Suppressor macrophage treated with lipopolysaccharide for 4 hours (primary cell): ENCODE data around the gene QPRT.
"Not testable (repeated sequence)": the region's sequence is repeated elsewhere in the genome, so short reads cannot be mapped to it uniquely, and the experiment has no call there.

ENCODE experiments used
- DNase-seq: peaks from one replicate; pipeline ENCODE4 v3.0.0-alpha.2; 2020

Gene QPRT

GRCh38 chr16:29694384-29695195, 15.6 kb downstream of the QPRT start:
- no peak for DNase-seq

- DNase-seq: not testable (repeated sequence)
These were observed 16.7 kb downstream of the QPRT start for GRCh38 chr16:29695675-29696074.

GRCh38 chr16:29696881-29697331, 17.9 kb downstream of the QPRT start:
- DNase-seq: no peak

GRCh38 chr16:29697391-29697790, 18.4 kb downstream of the QPRT start:
- DNase-seq: no peak

GRCh38 chr16:29698042-29698441, 19.1 kb downstream of the QPRT start:
- DNase-seq: no peak

- no peak for DNase-seq
These were observed 19.7 kb downstream of the QPRT start for GRCh38 chr16:29698484-29699323.

GRCh38 chr16:29699324-29700219, 20.6 kb downstream of the QPRT start:
- DNase-seq: peak; percentile 28

- DNase-seq: peak; percentile 82
These were observed 21.4 kb downstream of the QPRT start for GRCh38 chr16:29700253-29700987.

GRCh38 chr16:29701214-29701555, 22.2 kb downstream of the QPRT start:
- no peak for DNase-seq

- no peak for DNase-seq
These were observed 23.3 kb downstream of the QPRT start for GRCh38 chr16:29702269-29702668.

- no peak for DNase-seq
These were observed 26.1 kb downstream of the QPRT start for GRCh38 chr16:29705030-29705429.

GRCh38 chr16:29707160-29707559, 28.2 kb downstream of the QPRT start:
- not testable (repeated sequence) for DNase-seq

- DNase-seq: no peak
These were observed 30.1 kb downstream of the QPRT start for GRCh38 chr16:29708917-29709600.

GRCh38 chr16:29709657-29710056, 30.7 kb downstream of the QPRT start:
- not testable (repeated sequence) for DNase-seq

GRCh38 chr16:29710227-29711219, 31.5 kb downstream of the QPRT start:
- DNase-seq: peak; percentile 72

GRCh38 chr16:29712809-29713208, 33.8 kb downstream of the QPRT start:
- no peak for DNase-seq

GRCh38 chr16:29714396-29714795, 35.4 kb downstream of the QPRT start:
- DNase-seq: no peak

GRCh38 chr16:29714972-29715371, 36.0 kb downstream of the QPRT start:
- DNase-seq: no peak

GRCh38 chr16:29717113-29717512, 38.1 kb downstream of the QPRT start:
- no peak for DNase-seq

- no peak for DNase-seq
These were observed 40.1 kb downstream of the QPRT start for GRCh38 chr16:29719063-29719462.
